ENCODE data around the gene GALNT9. TPM values are rescaled to one million over a fixed set of nuclear protein-coding genes. Genes with fewer than 3 reads are reported as not detected.

Gene GALNT9
- total RNA-seq, 1 experiment from 2014 or later: not detected

DNA sequence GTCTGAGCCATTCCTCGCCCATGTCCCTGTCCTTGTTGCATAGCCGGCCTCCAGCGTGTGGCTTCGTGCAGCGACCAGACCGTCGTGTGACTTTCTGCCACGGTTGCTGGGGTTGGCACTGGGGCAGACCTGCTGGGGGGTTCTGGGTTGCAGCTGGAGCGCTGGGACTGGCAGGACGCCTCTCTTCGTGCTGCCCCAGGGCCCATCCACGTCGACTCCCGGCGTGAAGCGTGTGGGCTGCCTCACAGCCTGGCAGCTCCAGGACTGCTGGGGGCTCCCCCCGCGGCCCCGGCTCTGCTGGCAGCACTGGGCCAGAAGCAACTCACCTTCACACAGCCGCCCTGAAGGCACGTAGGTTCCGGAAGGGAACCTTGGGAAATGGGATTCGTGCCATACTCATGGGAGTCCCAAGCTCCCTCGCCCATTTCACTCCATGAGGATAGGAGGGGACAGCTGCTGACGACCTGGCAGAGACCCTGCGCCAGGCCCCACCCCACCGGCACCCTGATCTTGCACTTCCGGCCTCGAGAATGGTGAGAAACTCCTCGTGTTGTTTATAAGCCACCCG lies 51.9 kb downstream of the GALNT9 start:
- H3K9me2 ChIP-seq (replicated peaks; ENCODE audit: insufficient read depth, low read length): no peaks in the 10 kb centered on the region
- H3K9me3 ChIP-seq (ENCODE audit: low read length): no peaks in the 10 kb centered on the region
- no peak overlapping the region for H3K9ac ChIP-seq (ENCODE audit: low read length)
- H3K4me1 ChIP-seq (ENCODE audit: low read length): no peaks in the 10 kb centered on the region
- H3K27ac ChIP-seq (ENCODE audit: low read length): no peak overlapping the region
- no peak overlapping the region for H2AFZ ChIP-seq (ENCODE audit: low read length)
- no peak for DNase-seq
- no peaks in the 10 kb centered on the region for H3K79me2 ChIP-seq (ENCODE audit: low read length)
- H3K4me2 ChIP-seq (ENCODE audit: low read depth, low read length, poor library complexity, severe bottlenecking): no peak overlapping the region
- no peaks in the 10 kb centered on the region for H3K36me3 ChIP-seq (ENCODE audit: insufficient read depth, low read length)
- no peak overlapping the region for H3K4me3 ChIP-seq (ENCODE audit: low read length)
- H3K27me3 ChIP-seq (ENCODE audit: low read length): no peaks in the 10 kb centered on the region
- no peaks in the 10 kb centered on the region for H4K20me1 ChIP-seq (ENCODE audit: insufficient read depth, low read depth, low read length)

DNA sequence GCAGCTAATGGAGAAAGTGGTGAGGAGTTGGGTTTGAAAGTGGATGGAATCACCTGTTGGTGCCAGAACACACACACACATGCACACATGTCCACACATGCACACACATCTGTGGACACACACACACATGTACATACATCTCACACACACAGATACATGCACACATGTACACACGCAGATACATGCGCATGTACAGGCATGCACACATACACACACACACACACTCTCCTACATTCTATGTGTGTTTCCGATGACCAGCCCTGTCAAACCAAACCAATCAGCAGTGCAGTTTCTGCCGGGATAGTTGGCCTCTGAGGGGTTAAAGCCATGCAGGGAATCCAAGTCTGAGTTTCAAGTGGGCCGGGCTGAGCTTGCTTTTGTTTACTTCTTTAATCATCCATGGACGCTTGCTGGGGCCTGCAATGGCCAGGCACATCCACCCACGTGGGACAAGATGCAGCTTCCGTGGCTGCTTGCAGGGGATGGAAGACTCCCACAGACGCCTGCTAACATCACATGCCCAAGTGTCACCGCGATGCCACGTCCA lies 52.5 kb downstream of the GALNT9 start:
- Histone ChIP-seq H3K9me3 (ENCODE audit: low read length) (no peaks in the 10 kb centered on the region), H3K36me3 (ENCODE audit: insufficient read depth, low read length) (no peaks in the 10 kb centered on the region), H3K9ac (ENCODE audit: low read length) (no peak overlapping the region), H3K4me2 (ENCODE audit: low read depth, low read length, poor library complexity, severe bottlenecking) (no peak overlapping the region), H3K27ac (ENCODE audit: low read length) (no peak overlapping the region), H3K79me2 (ENCODE audit: low read length) (no peaks in the 10 kb centered on the region), H4K20me1 (ENCODE audit: insufficient read depth, low read depth, low read length) (no peaks in the 10 kb centered on the region), H2AFZ (ENCODE audit: low read length) (no peak overlapping the region), H3K4me3 (ENCODE audit: low read length) (no peak overlapping the region), H3K4me1 (ENCODE audit: low read length) (no peaks in the 10 kb centered on the region), H3K27me3 (ENCODE audit: low read length) (no peaks in the 10 kb centered on the region), H3K9me2 (replicated peaks; ENCODE audit: insufficient read depth, low read length) (no peaks in the 10 kb centered on the region)
- DNase-seq: no peak

DNA sequence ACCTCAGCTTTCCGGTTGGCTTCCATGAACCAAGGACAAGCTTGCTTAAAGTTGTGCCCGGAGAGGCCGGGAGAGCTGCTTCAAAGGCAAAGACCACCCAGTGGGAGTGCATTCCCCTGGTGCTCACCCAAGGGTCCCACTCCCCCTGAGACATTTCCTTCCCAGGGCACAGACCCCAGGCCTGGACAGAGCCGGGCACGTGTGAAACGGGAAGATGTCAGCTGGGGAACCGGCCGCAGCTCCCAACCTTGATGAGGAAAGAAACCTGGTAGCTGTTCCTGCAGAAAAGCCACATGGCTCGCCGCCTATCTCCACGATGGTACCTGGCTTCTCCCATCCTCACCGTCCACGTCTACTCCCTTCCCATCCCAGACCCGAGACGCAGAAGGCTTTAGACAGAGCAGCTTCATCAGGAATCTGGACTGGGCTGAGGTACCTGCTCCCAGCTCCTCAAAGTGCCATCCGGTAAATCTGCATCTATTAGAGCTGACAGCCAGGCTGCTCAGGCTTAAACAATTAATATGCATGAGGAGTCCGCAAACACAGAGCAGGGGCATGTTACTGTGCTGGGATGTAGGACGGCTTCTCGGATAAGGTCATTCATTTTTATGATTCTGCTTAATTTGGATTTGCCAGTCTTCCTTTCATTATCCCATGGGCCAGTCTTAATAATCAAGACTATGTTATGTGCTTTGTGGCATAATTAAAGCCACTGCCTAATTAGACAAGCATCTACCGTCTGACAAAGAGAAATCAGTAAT lies 53.1 kb downstream of the GALNT9 start:
- Histone ChIP-seq H3K27ac (ENCODE audit: low read length) (no peak overlapping the region), H3K4me2 (ENCODE audit: low read depth, low read length, poor library complexity, severe bottlenecking) (no peak overlapping the region), H3K79me2 (ENCODE audit: low read length) (no peaks in the 10 kb centered on the region), H3K9ac (ENCODE audit: low read length) (no peak overlapping the region), H3K4me1 (ENCODE audit: low read length) (no peaks in the 10 kb centered on the region), H2AFZ (ENCODE audit: low read length) (no peak overlapping the region), H3K9me2 (replicated peaks; ENCODE audit: insufficient read depth, low read length) (no peaks in the 10 kb centered on the region), H3K9me3 (ENCODE audit: low read length) (no peaks in the 10 kb centered on the region), H3K4me3 (ENCODE audit: low read length) (no peak overlapping the region), H3K27me3 (ENCODE audit: low read length) (no peaks in the 10 kb centered on the region), H3K36me3 (ENCODE audit: insufficient read depth, low read length) (no peaks in the 10 kb centered on the region), H4K20me1 (ENCODE audit: insufficient read depth, low read depth, low read length) (no peaks in the 10 kb centered on the region)
- no peak for DNase-seq

DNA sequence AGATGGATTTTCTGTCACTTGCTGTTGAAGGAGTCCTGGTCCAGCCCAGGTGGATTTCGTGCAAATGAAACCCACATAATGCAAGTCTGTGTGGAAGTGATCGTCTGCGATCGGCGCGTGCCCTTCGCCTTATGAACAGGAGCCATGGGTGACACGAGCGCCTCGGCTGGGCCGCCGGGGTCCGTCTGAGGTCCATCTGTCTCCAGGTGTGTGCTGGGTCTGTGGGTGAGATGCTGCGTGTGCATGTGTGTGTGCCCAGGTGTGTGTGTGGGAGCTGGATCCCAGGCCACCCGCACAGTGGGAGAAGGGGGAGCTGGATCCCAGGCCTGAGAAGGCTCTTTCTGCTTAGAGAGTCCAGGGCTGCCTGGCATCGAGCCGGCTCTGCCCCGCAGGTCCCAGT lies 53.8 kb downstream of the GALNT9 start:
- no peak for DNase-seq
- Histone ChIP-seq H3K4me1 (ENCODE audit: low read length) (no peaks in the 10 kb centered on the region), H3K27me3 (ENCODE audit: low read length) (no peaks in the 10 kb centered on the region), H2AFZ (ENCODE audit: low read length) (no peak overlapping the region), H3K4me2 (ENCODE audit: low read depth, low read length, poor library complexity, severe bottlenecking) (no peak overlapping the region), H3K9ac (ENCODE audit: low read length) (no peak overlapping the region), H4K20me1 (ENCODE audit: insufficient read depth, low read depth, low read length) (no peaks in the 10 kb centered on the region), H3K4me3 (ENCODE audit: low read length) (no peak overlapping the region), H3K9me2 (replicated peaks; ENCODE audit: insufficient read depth, low read length) (no peaks in the 10 kb centered on the region), H3K79me2 (ENCODE audit: low read length) (no peaks in the 10 kb centered on the region), H3K9me3 (ENCODE audit: low read length) (no peaks in the 10 kb centered on the region), H3K36me3 (ENCODE audit: insufficient read depth, low read length) (no peaks in the 10 kb centered on the region), H3K27ac (ENCODE audit: low read length) (no peak overlapping the region)

DNA sequence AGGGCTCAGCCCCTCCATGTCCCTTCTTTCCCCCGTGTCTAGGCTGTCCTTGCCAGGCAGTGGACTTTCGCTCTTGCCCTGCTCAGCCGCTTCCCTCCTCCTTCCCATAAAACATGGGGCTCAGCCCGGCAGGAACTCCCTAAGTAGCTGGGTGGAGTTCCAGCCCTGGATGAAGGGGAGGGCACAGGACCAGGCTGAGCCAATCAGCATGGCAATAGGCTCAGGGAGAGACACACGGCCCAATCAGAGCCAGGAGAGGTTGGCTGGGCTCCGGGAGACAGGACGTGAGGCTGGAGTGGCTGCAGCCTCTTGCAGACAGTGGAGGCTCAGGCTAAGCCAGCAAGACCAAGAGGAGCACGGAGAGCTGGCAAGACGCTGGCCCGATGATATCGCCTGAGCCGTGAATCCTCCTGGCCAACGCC lies 54.3 kb downstream of the GALNT9 start:
- H3K79me2 ChIP-seq (ENCODE audit: low read length): no peaks in the 10 kb centered on the region
- no peaks in the 10 kb centered on the region for H3K9me2 ChIP-seq (replicated peaks; ENCODE audit: insufficient read depth, low read length)
- no peaks in the 10 kb centered on the region for H3K27me3 ChIP-seq (ENCODE audit: low read length)
- H2AFZ ChIP-seq (ENCODE audit: low read length): no peak overlapping the region
- H3K9ac ChIP-seq (ENCODE audit: low read length): no peak overlapping the region
- no peak overlapping the region for H3K4me3 ChIP-seq (ENCODE audit: low read length)
- no peaks in the 10 kb centered on the region for H3K9me3 ChIP-seq (ENCODE audit: low read length)
- H3K27ac ChIP-seq (ENCODE audit: low read length): no peak overlapping the region
- H3K36me3 ChIP-seq (ENCODE audit: insufficient read depth, low read length): no peaks in the 10 kb centered on the region
- H4K20me1 ChIP-seq (ENCODE audit: insufficient read depth, low read depth, low read length): no peaks in the 10 kb centered on the region
- H3K4me2 ChIP-seq (ENCODE audit: low read depth, low read length, poor library complexity, severe bottlenecking): no peak overlapping the region
- no peaks in the 10 kb centered on the region for H3K4me1 ChIP-seq (ENCODE audit: low read length)
- DNase-seq: peak; percentile 52

DNA sequence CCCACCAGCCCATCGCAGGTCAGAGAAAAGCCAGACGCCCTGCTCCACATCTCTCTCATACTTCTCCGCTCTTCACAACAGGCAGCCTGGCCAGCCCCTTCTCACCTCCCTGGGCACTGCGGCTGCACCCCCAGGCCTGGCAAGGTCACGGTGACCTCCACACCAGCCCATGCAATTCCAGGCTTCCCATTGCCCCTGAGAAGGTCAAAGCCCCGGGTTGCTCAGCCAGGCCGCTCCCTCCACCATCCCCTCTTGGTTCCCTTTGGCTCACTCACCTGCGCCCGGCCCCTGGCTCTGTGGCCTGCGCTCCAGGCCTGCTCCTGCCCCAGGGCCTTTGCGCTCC lies 55.4 kb downstream of the GALNT9 start:
- Histone ChIP-seq H3K79me2 (ENCODE audit: low read length) (no peaks in the 10 kb centered on the region), H3K36me3 (ENCODE audit: insufficient read depth, low read length) (no peaks in the 10 kb centered on the region), H3K4me2 (ENCODE audit: low read depth, low read length, poor library complexity, severe bottlenecking) (no peak overlapping the region), H3K27me3 (ENCODE audit: low read length) (no peaks in the 10 kb centered on the region), H3K9me3 (ENCODE audit: low read length) (no peaks in the 10 kb centered on the region), H3K27ac (ENCODE audit: low read length) (no peak overlapping the region), H3K4me1 (ENCODE audit: low read length) (no peaks in the 10 kb centered on the region), H2AFZ (ENCODE audit: low read length) (no peak overlapping the region), H3K4me3 (ENCODE audit: low read length) (no peak overlapping the region), H4K20me1 (ENCODE audit: insufficient read depth, low read depth, low read length) (no peaks in the 10 kb centered on the region), H3K9me2 (replicated peaks; ENCODE audit: insufficient read depth, low read length) (no peaks in the 10 kb centered on the region), H3K9ac (ENCODE audit: low read length) (no peak overlapping the region)
- no peak for DNase-seq

DNA sequence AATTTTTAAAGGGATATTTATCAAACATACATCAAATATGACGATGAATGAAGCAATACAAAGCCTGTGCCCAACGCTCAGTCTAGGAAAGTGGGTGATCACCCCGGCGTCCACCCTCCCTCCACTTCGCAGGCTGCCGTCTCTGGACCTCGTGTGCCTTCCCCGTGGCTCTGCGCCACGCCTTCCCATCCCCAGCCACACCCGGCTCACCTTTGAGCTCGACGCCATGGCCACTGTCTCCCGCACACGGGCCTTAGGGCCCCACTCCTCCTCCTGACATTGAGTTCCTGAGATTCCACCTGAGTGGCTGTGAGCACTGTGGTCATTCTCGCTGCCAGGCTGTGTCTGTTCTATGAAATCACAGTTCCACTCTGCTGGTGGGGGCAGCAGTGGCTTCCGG lies 56.7 kb downstream of the GALNT9 start:
- Histone ChIP-seq H3K9me3 (ENCODE audit: low read length) (no peaks in the 10 kb centered on the region), H3K4me1 (ENCODE audit: low read length) (no peaks in the 10 kb centered on the region), H3K9me2 (replicated peaks; ENCODE audit: insufficient read depth, low read length) (no peaks in the 10 kb centered on the region), H3K27me3 (ENCODE audit: low read length) (no peaks in the 10 kb centered on the region), H2AFZ (ENCODE audit: low read length) (no peak overlapping the region), H3K79me2 (ENCODE audit: low read length) (no peaks in the 10 kb centered on the region), H3K36me3 (ENCODE audit: insufficient read depth, low read length) (no peaks in the 10 kb centered on the region), H3K9ac (ENCODE audit: low read length) (no peak overlapping the region), H3K4me2 (ENCODE audit: low read depth, low read length, poor library complexity, severe bottlenecking) (no peak overlapping the region), H4K20me1 (ENCODE audit: insufficient read depth, low read depth, low read length) (no peaks in the 10 kb centered on the region), H3K4me3 (ENCODE audit: low read length) (no peak overlapping the region), H3K27ac (ENCODE audit: low read length) (no peak overlapping the region)
- DNase-seq: no peak

DNA sequence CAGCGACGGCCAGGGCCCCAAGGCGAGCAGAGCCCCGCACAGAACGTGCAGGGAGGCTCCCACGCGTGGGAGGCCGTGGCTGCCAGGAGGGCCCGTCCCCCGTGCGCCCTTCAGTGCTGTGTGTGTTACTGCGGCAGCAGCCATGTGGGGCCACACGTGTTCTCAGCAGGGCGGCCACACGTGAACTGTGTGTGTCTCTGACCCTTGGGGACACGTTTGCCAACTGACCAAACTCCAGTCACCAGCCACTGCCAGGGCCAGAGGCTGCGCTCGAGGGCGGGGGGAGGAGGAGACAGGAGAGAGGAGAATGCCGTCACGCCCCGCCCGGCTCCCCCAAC lies 57.7 kb downstream of the GALNT9 start:
- Histone ChIP-seq H3K9ac (ENCODE audit: low read length) (no peak overlapping the region), H3K4me2 (ENCODE audit: low read depth, low read length, poor library complexity, severe bottlenecking) (no peak overlapping the region), H3K36me3 (ENCODE audit: insufficient read depth, low read length) (no peaks in the 10 kb centered on the region), H4K20me1 (ENCODE audit: insufficient read depth, low read depth, low read length) (no peaks in the 10 kb centered on the region), H3K4me1 (ENCODE audit: low read length) (no peaks in the 10 kb centered on the region), H3K27me3 (ENCODE audit: low read length) (no peaks in the 10 kb centered on the region), H3K4me3 (ENCODE audit: low read length) (no peak overlapping the region), H3K79me2 (ENCODE audit: low read length) (no peaks in the 10 kb centered on the region), H2AFZ (ENCODE audit: low read length) (no peak overlapping the region), H3K9me2 (replicated peaks; ENCODE audit: insufficient read depth, low read length) (no peaks in the 10 kb centered on the region), H3K9me3 (ENCODE audit: low read length) (no peaks in the 10 kb centered on the region), H3K27ac (ENCODE audit: low read length) (no peak overlapping the region)
- no peak for DNase-seq
